Measurements from ENCODE around the gene MUC3A. TPM values are rescaled to one million over a fixed set of nuclear protein-coding genes. Genes with fewer than 3 reads are reported as not detected.

The MUC3A gene
- total RNA-seq, 4 donors from 2014 or later: under 0.01 to 0.23 TPM; not detected in 2

- Histone ChIP-seq H3K4me3 (no peak overlapping the region), H3K9me3 (peaks cover 0 to 5% (median 0%) of the 10 kb centered on the region in 4 donors), H3K27me3 (peaks cover 9 to 74% (median 38%) of the 10 kb centered on the region in 4 donors), H3K27ac (replicated peaks in 1 of 4) (no peak overlapping the region), H3K36me3 (no peaks in the 10 kb centered on the region), H3K4me1 (peaks cover 12 to 18% (median 17%) of the 10 kb centered on the region in 4 donors)
- TF ChIP-seq EP300 (IDR thresholded peaks at IDR 0.05) (no peak), POLR2AphosphoS5 (IDR thresholded peaks at IDR 0.05) (no peak), CTCF (IDR thresholded peaks at IDR 0.05) (no peak), POLR2A (IDR thresholded peaks at IDR 0.05; ENCODE audit: low read depth) (no peak)
- no peak for DNase-seq (ENCODE audit: extremely low spot score)
- intact Hi-C loops (cut with DNase I): no loop called here
- 81% methylated on average over 3 of the region's 3 CpGs for WGBS
Measured at GRCh38 chr7:100962537-100962936, 13.2 kb downstream of the MUC3A start.

GRCh38 chr7:100963386-100963785, 14.1 kb downstream of the MUC3A start:
- intact Hi-C loops (cut with DNase I): no loop called here
- no peaks in the 10 kb centered on the region for H3K9me3 ChIP-seq
- no peak for TF ChIP-seq POLR2A (IDR thresholded peaks at IDR 0.05; ENCODE audit: low read depth)
- TF ChIP-seq POLR2AphosphoS5 (IDR thresholded peaks at IDR 0.05): no peak
- TF ChIP-seq EP300 (IDR thresholded peaks at IDR 0.05): no peak
- TF ChIP-seq CTCF (IDR thresholded peaks at IDR 0.05): no peak

GRCh38 chr7:100963874-100964273, 14.5 kb downstream of the MUC3A start:
- DNase-seq (ENCODE audit: extremely low spot score): no peak
- no peaks in the 10 kb centered on the region for H3K9me3 ChIP-seq
- intact Hi-C loops (cut with DNase I): no loop called here
- TF ChIP-seq EP300 (IDR thresholded peaks at IDR 0.05) (no peak), CTCF (IDR thresholded peaks at IDR 0.05) (no peak), POLR2A (IDR thresholded peaks at IDR 0.05; ENCODE audit: low read depth) (no peak), POLR2AphosphoS5 (IDR thresholded peaks at IDR 0.05) (no peak)
- H3K27me3 ChIP-seq: peaks cover 9 to 88% (median 40%) of the 10 kb centered on the region in 4 donors
- no peak overlapping the region for H3K27ac ChIP-seq (replicated peaks in 1 of 4)
- H3K4me3 ChIP-seq: no peak overlapping the region
- no peaks in the 10 kb centered on the region for H3K36me3 ChIP-seq
- 71% methylated on average over 8 of the region's 8 CpGs for WGBS
- H3K4me1 ChIP-seq: peaks cover 12 to 18% (median 17%) of the 10 kb centered on the region in 4 donors

More at GRCh38 chr7:100963386-100963785, 14.1 kb downstream of the MUC3A start:
- no peak overlapping the region for H3K4me3 ChIP-seq
- H3K4me1 ChIP-seq: peaks cover 12 to 18% (median 17%) of the 10 kb centered on the region in 4 donors
- WGBS: 69% methylated on average over 12 of the region's 12 CpGs
- no peak for DNase-seq (ENCODE audit: extremely low spot score)
- H3K27me3 ChIP-seq: peaks cover 9 to 83% (median 39%) of the 10 kb centered on the region in 4 donors
- H3K36me3 ChIP-seq: no peaks in the 10 kb centered on the region
- no peak overlapping the region for H3K27ac ChIP-seq (replicated peaks in 1 of 4)

GRCh38 chr7:100964630-100965029, 15.3 kb downstream of the MUC3A start:
- H3K27me3 ChIP-seq: peaks cover 9 to 95% (median 42%) of the 10 kb centered on the region in 4 donors
- no peak overlapping the region for H3K4me3 ChIP-seq
- H3K27ac ChIP-seq (replicated peaks in 1 of 4): no peak overlapping the region
- peaks cover 12 to 18% (median 17%) of the 10 kb centered on the region in 4 donors for H3K4me1 ChIP-seq
- no peak for DNase-seq (ENCODE audit: extremely low spot score)
- WGBS: 37% methylated on average over 7 of the region's 7 CpGs
- TF ChIP-seq POLR2AphosphoS5 (IDR thresholded peaks at IDR 0.05) (no peak), CTCF (IDR thresholded peaks at IDR 0.05) (no peak), POLR2A (IDR thresholded peaks at IDR 0.05; ENCODE audit: low read depth) (no peak), EP300 (IDR thresholded peaks at IDR 0.05) (no peak)
- H3K36me3 ChIP-seq: no peaks in the 10 kb centered on the region
- intact Hi-C loops (cut with DNase I): loop anchor here (5.0 kb wide), 1 partner anchor 93 kb away; no protein-coding TSS in a partner anchor
- H3K9me3 ChIP-seq: no peaks in the 10 kb centered on the region

Data from esophagus muscularis mucosa (tissue), 4 donors.